ENCODE results near the gene RNF207. TPM values are rescaled to one million over a fixed set of nuclear protein-coding genes. Genes with fewer than 3 reads are reported as not detected.
"Not testable (repeated sequence)": the region's sequence is repeated elsewhere in the genome, so short reads cannot be mapped to it uniquely, and the experiment has no call there.

RNF207 gene
- total RNA-seq, 4 donors from 2014 or later = 3.0 to 34.1 (median 18.3) TPM

DNA sequence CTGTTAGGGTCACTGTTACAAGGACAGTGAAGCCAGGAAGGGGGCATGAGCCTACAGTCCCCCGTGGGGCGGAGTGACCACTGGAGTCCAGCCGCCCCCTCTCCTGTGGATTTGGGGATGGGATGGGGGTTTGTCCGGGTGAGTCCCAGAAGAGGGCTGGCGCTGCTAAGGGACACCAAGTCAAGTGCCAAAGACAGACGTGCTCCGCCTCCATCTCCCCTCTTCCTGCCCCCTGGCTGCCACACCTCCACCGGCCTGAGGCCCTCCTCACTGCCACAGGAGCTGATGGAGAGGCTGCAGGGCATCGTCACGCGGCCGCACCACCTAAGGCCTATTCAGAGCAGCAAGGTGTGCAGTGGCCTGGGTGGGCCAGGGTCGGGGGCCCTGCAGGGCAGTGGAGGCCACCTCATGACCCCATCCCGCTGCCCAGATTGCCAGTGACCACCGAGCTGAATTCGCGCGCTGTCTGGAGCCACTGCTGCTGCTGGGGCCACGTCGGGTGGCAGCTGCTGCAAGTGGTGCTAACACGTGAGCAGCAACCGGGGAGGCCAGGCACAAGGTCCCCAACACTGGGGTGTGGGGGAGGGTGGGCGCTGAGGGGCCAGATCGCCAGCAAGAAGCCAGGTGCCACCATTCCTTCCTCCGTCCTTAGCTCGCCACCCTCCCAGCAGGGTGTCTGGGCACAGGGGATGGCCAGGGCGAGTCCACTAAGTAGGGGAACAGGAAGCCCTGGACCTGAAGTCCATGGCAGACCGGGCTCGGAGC, 4.9 kb downstream of the RNF207 start:
- Histone ChIP-seq H3K27ac (no peak overlapping the region), H3K4me1 (peaks cover 0 to 39% (median 18%) of the 10 kb centered on the region in 3 donors), H3K4me3 (no peak overlapping the region), H3K9me3 (no peaks in the 10 kb centered on the region), H3K36me3 (peaks cover 0 to 35% of the 10 kb centered on the region in 2 donors), H3K27me3 (peaks cover 17% of the 10 kb centered on the region)
- ATAC-seq = no peak
- 100% methylated on average over 1 of the region's 29 CpGs; no CpG with 5 or more reads in 1 of the 2 donors for WGBS, 2 donors (ENCODE audit: low coverage in 1 of 2)
- TF ChIP-seq, protein P1, sequence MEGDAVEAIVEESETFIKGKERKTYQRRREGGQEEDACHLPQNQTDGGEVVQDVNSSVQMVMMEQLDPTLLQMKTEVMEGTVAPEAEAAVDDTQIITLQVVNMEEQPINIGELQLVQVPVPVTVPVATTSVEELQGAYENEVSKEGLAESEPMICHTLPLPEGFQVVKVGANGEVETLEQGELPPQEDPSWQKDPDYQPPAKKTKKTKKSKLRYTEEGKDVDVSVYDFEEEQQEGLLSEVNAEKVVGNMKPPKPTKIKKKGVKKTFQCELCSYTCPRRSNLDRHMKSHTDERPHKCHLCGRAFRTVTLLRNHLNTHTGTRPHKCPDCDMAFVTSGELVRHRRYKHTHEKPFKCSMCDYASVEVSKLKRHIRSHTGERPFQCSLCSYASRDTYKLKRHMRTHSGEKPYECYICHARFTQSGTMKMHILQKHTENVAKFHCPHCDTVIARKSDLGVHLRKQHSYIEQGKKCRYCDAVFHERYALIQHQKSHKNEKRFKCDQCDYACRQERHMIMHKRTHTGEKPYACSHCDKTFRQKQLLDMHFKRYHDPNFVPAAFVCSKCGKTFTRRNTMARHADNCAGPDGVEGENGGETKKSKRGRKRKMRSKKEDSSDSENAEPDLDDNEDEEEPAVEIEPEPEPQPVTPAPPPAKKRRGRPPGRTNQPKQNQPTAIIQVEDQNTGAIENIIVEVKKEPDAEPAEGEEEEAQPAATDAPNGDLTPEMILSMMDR (IDR thresholded peaks at IDR 0.05) = no peak
- TF ChIP-seq POLR2AphosphoS5 (IDR thresholded peaks at IDR 0.05) = no peak
- no peak for TF ChIP-seq EP300 (IDR thresholded peaks at IDR 0.05)
- TF ChIP-seq POLR2A (IDR thresholded peaks at IDR 0.05) = no peak

- H3K4me3 ChIP-seq = no peak overlapping the region
- H3K9me3 ChIP-seq = no peaks in the 10 kb centered on the region
- peaks cover 10% of the 10 kb centered on the region for H3K27me3 ChIP-seq
- H3K4me1 ChIP-seq = peaks cover 0 to 30% (median 12%) of the 10 kb centered on the region in 3 donors
- ATAC-seq = no peak
- H3K36me3 ChIP-seq = peaks cover 0 to 43% of the 10 kb centered on the region in 2 donors
- no CpG with 5 or more reads among the region's 16 CpGs for WGBS, 2 donors (ENCODE audit: low coverage in 1 of 2)
- H3K27ac ChIP-seq = no peak overlapping the region
- TF ChIP-seq, protein P1 (IDR thresholded peaks at IDR 0.05) = no peak
- TF ChIP-seq EP300 (IDR thresholded peaks at IDR 0.05) (no peak), POLR2AphosphoS5 (IDR thresholded peaks at IDR 0.05) (no peak), POLR2A (IDR thresholded peaks at IDR 0.05) (no peak)
Observed at GRCh38 chr1:6211731-6212130, 5.8 kb downstream of the RNF207 start.

DNA sequence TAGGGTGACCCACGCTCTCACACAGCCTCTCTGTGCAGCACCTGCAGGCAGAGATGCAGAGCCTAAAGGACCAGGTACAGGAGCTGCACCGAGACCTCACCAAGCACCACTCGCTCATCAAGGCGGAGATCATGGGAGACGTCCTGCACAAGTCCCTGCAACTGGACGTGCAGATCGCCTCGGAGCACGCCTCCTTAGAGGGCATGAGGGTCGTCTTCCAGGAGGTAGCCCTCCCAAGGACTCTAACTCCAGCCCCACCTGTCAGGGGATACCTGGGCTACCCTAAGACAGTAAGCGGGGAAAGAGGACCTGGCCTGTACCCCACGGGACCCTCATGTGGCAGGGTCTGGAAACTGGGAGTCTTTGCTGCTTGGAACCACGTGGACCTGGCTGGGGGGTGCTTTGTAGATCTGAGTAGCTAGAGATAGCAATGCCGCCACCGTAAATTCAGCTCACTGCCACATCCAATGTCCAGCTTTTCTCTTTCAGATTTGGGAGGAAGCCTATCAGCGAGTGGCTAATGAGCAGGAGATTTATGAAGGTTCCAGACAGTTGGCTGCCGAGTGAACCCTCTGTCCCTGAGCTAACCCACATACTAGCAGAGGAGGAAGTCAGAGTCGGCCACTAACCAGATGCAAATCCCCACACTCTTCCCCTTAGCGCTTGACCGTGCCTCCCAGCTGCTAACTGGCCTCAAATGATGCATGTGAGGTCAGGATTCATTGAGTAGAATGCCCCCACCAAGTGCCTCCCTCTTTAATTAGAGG, 6.5 kb downstream of the RNF207 start:
- H3K36me3 ChIP-seq = peaks cover 0 to 43% of the 10 kb centered on the region in 2 donors
- TF ChIP-seq, protein P1 (IDR thresholded peaks at IDR 0.05) = no peak
- TF ChIP-seq POLR2A (IDR thresholded peaks at IDR 0.05) = no peak
- TF ChIP-seq EP300 (IDR thresholded peaks at IDR 0.05) = no peak
- no peak for TF ChIP-seq POLR2AphosphoS5 (IDR thresholded peaks at IDR 0.05)
- H3K4me3 ChIP-seq = no peak overlapping the region
- no peak overlapping the region for H3K27ac ChIP-seq
- 20% methylated on average over 2 of the region's 20 CpGs; no CpG with 5 or more reads in 1 of the 2 donors for WGBS, 2 donors (ENCODE audit: low coverage in 1 of 2)
- peaks cover 5% of the 10 kb centered on the region for H3K27me3 ChIP-seq
- peaks cover 0 to 23% (median 9%) of the 10 kb centered on the region in 3 donors for H3K4me1 ChIP-seq
- no peaks in the 10 kb centered on the region for H3K9me3 ChIP-seq
- no peak for ATAC-seq

DNA sequence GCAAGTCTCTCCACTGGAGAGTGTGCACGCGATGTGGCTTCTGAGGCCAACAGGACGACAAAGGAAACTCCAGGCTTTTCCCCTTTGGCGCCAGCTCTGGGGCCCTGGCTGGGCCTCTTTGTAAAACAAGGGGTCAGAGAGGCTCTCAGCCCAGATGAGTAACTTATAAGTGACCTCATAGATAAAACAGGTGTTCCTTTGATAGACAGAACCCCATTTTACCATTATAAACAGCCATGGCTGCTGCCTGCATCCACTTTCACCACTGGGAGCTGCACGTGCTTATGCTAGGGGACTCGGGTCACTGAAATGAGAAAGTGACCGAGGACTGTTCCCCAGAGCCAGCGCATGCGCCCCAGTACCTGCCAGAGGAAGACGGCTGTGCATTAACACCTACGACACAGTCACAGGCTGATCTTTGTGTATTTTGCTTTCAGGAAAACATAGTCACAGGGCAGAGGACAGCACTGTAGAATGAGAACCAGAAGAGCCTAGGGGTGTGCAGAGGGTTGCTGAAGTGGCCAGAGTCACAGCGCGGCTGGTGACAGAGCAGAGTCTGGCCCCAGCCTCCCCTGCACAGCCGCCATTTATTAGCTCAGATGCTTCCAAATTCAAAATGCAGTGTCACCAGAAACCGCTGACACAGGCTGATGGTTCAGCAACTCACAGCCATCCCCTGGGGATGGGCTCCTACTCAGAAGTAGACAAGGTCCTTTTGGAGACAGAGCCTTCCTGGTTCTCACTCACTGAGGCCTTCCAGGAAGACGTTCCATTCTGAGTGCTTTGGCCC, 12.7 kb downstream of the RNF207 start:
- Histone ChIP-seq H3K9me3 (no peaks in the 10 kb centered on the region), H3K4me1 (peaks cover 0 to 8% (median 0%) of the 10 kb centered on the region in 3 donors), H3K27me3 (no peaks in the 10 kb centered on the region), H3K27ac (no peak overlapping the region), H3K4me3 (no peak overlapping the region), H3K36me3 (peaks cover 0 to 44% of the 10 kb centered on the region in 2 donors)
- 92% methylated on average over 2 of the region's 16 CpGs; no CpG with 5 or more reads in 1 of the 2 donors for WGBS, 2 donors (ENCODE audit: low coverage in 1 of 2)
- ATAC-seq = no peak
- TF ChIP-seq POLR2A (IDR thresholded peaks at IDR 0.05) (no peak), POLR2AphosphoS5 (IDR thresholded peaks at IDR 0.05) (no peak), EP300 (IDR thresholded peaks at IDR 0.05) (no peak)
- TF ChIP-seq, protein P1 (IDR thresholded peaks at IDR 0.05) = no peak

- ATAC-seq, H3K4me3 ChIP-seq, H3K27ac ChIP-seq, H3K27me3 ChIP-seq, H3K9me3 ChIP-seq, H3K4me1 ChIP-seq: not testable (repeated sequence)
- WGBS, 2 donors (ENCODE audit: low coverage in 1 of 2) = 84 to 100% methylated on average over 3 to 7 of the region's 11 CpGs
- H3K36me3 ChIP-seq = peaks cover 0 to 54% of the 10 kb centered on the region in 2 donors
Observed at GRCh38 chr1:6219641-6220040, 13.7 kb downstream of the RNF207 start.
